NCI-H2171 treated with DMSO at 0.1 percent for 48 hours (cell line): ENCODE results near the gene CCS.
"Not testable (repeated sequence)": the region's sequence is repeated elsewhere in the genome, so short reads cannot be mapped to it uniquely, and the experiment has no call there.

Source experiments
- DNase-seq: peaks from one replicate; lab custom pipeline; 2025; lab: John Stamatoyannopoulos, UW

CCS gene

DNA sequence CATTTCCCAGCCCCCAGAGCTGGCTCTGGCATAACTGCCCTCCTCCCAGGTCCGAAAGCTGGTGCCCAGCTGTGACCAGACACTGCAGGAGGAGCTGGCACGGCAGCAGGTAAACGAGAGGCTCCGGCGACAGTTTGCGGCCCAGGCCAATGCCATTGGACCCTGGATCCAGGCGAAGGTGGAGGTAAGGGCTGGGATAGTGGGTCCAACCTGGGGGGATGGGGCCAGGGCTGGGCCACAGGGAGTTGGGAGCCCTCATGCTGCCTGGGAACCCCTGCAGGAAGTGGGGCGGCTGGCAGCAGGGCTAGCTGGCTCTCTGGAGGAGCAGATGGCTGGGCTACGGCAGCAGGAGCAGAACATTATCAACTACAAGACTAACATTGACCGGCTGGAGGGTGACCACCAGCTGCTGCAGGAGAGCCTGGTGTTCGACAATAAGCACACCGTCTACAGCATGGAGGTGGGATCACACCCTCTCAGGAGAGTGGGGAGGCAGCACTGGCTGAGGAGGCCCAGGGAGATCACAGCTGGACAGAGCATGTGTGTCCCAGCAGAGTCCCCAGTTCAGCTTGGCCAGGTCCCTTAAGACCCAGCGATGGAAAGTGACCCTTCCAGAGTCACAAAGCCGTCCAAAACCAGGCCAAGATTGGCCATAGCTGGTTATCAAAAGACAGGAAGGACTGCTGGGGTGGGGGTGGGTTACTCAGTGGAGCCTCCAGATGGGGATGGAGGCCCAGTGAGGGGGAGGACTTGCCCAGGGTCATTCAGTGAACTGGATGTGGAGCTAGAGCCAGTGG, 31.6 kb upstream of the CCS start:
- DNase-seq, result no peak

DNA sequence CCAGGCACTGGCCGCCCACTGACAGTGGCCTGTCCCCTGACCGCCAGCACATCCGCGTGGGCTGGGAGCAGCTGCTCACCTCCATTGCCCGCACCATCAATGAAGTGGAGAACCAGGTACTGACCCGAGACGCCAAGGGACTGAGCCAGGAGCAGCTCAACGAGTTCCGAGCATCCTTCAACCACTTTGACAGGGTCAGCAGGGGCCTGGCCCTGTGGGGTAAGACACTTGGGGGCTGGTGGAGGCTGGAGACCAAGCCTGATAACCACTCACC, 31.1 kb upstream of the CCS start:
- no peak for DNase-seq

DNA sequence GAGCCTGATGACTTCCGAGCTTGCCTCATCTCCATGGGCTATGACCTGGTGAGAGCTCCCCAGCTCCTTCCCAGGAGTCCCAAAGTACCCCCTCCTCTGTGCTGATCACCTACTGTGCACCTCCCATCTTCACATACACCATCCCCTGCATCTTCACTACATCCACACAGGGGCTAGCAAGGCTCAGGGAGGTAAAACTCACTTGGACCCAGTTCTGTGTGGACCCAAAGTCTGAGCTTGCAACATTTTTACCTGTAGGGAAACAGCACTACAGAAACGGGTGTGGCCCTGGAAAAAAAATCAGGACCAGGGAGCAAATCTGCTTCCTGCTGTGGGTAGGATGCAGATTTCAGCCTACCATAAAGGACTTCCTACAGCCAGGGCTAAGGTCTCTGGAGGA, 30.7 kb upstream of the CCS start:
- DNase-seq, result no peak

DNA sequence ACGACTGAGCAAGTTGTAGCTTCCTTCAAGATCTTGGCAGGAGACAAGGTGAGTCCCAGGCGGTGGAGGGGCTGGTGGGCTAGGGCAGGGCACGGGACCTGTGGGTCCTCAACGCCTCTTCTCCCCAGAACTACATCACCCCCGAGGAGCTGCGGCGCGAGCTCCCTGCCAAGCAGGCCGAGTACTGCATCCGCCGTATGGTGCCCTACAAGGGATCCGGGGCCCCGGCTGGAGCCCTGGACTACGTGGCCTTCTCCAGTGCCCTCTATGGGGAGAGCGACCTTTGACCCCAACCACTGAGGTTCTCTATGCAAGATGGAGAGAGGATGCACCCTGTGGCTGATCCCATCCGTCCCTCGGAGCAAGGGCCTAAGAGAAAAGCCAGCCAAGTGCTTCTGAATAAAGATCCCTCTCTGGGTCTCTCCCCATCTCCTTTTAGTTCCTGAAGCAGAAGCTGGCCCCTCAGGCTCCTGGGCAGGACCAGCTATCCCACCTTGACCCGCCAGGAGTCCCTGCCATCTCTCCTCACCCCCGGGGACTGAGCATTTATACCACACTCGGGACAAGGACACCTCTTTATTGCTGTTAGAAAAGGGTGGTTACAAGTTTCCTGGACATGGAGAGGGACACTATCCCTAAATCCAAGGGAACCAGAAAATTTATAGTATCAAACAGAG, 29.9 kb upstream of the CCS start:
- no peak for DNase-seq

DNA sequence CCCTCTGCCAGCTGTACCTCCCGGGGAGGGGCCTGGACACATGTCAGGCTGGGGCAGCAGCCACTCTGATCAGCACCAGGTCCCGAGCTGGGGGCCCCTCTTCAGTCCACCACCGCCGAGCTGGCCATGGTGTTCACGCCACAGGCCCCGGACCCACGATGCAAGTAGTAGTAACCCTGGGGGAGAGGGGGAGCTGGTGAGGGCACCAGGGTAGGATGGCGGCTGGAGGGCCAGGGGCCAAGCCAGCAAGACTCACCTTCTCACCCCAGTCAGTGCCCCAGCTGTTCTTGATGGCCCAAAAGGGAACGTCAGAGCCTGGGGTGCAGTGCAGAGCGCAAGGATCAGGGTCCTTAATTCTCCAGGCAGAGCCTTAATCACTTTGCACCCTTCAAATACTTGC, 29.2 kb upstream of the CCS start:
- DNase-seq, result no peak

DNA sequence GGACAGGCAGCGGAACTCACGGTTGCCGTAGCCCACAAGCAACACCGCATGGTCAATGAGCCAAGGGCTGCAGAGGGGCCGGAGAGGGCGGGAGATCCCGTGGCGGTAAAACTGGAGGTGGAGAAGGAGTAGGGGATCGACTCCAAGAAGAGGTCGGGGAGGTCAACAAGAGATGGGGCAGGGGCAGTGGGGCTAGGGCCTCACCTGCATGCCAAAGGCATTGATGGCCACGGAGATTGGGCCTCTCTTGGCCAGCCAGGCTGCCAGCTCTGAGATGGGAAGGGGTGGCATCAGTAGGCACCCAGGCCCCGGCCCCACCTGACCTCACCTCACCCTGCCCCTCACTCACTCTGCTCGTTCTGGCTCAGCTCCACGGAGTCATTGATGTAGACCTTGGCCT, 28.4 kb upstream of the CCS start:
- no peak for DNase-seq

DNA sequence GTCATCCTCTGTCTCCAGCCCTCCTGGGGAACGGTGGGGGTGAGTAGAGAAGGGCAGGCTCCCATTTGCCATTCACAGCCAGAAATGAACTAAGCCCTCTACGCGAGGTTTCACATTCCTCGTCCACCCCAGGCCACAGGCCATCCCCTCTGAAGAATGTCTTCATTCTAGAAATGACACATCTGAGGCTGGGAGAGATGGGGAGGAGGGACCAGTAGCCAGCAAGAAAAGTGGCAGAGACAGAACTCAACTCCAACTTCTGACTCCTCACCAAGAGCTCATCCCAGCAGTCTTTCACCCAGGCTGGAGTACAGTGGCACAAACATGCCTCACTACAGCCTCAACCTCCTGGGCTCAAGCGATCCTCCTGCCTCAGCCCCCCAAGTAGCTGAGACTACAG, 28.0 kb upstream of the CCS start:
- no peak for DNase-seq

DNA sequence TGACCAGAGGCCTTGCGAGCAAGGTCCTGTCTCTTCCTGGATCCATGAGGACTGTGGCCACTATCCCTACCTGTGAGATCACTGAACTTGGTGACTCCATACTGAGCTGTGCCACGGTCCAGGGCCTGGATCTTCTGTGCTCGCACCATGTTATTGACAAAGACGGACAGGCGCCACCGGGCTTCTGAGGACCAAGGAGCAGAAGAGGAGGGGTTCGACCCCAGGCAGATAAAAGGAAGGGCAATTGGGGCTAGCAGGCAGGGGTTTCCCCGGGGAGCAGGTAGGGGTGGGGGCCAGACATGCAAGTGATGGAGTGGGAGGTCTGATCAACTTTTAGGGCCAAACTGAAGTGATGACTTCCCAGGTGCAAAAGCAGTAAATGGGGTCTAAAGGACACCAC, 26.8 kb upstream of the CCS start:
- DNase-seq, result no peak

DNA sequence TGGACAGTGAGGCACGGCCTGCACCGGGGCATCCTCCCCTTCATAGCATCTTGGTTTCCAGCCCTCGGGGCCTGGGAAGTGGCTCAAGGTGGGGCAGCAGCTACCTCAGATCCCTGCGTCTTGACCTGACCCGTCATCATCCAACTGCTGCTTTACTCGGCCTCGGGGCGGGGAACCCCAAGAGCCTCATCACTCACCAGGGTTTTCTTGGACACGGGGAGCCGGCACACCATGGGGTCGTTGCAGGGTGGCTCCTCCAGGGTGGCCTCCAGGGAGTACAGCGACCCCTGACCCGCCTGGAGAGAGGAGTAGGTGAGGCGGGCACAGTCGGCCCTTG, 25.2 kb upstream of the CCS start:
- no peak for DNase-seq

DNA sequence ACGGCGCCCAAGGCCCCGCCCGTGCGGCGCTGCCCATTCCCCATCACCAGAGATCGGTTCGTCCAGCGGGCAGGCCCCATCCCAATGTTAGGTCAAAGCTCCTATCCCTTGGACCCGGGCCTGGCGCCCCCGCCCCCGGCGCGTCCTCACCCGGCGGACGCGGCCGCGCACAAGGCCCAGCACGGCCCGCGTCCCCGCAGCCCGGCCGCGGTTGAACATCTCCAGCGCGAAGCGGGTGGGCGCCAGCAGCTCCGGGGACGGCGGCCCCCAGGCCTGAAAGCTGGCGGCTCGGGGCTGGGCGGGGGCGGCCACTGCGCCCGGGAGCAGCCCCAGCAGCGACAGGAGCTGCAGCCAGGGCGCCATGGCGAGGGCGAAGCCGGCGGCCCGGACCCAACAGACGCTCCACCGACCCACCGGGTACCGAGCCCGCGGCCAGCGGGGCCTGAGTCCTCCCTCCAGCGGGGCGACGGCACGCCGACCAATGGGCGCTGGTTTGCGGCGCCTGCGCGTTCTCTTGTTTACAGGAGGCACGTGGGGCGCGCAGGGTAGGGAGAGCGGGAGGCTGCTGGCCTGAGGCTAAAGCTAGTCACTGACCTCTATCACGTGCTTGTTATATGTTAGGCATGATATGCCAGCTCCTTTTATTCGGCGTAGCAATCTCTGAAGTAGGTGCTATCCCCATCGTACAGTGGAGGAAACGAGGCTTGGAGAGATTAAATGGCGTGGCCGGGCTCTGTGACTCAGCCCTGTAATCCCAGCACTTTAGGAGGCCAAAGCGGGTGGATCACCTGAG, 24.7 kb upstream of the CCS start, which contains the start of gene CTSF:
Gene CTSF, minus strand, starts transcription at position 483 of the 793 bp plus-strand sequence. Its CDS starts 120 bp downstream, at position 363.
- peak; percentile 72 for DNase-seq

DNA sequence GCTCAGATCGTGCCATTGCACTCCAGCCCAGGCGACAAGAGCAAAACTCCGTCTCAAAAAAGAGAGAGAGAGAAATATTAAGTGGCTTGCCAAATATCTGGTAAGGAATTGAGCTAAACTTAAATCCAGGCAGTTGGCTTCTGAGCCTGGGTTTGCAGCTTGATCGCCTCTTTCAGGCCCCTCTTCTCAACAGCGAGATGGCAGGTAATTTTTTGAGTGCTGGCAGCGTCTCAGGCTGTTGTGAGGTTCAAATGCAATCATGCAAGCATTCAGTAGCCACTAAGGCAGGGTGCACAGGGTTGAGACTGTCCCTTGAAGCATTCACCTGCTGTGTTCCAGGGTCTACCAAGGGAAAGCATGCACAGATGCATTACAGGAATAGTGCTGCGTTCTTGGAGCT, 23.9 kb upstream of the CCS start:
- DNase-seq, result no peak

DNA sequence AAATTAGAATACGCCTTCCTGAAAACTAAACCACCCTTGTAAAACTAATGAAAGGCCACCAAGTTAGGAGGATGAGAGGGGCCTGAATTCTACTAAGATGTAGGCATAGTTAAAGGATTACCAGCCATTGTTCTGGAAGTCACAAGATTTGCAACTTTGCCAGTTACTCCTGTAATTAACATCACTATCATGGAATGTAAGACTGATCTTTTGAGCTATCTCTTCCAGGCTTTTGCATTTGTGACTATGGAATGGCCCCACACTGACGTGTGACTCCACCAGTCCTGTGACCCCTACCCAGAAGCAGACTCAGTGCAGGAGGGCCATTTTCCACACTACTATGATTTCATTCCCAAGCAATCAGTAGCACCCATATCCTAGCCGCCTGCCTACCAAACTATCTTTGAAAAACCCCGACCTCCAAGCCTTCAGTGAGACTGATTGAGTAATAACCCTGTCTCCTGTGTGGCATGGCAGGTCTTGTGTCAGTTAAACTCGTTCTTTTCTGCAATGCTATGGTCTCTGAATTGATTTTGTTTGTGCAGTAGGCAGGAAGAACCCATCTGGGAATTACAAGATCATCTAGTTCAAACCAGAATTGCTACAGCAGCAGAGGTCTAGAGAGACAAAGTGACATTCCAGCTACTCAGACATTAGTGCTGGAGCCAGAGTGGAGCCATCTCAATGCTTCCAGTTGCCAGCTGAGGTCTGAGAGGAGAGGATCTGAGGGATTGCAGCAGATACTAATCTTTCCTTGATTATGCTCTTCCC, 22.7 kb upstream of the CCS start:
- no peak for DNase-seq

DNA sequence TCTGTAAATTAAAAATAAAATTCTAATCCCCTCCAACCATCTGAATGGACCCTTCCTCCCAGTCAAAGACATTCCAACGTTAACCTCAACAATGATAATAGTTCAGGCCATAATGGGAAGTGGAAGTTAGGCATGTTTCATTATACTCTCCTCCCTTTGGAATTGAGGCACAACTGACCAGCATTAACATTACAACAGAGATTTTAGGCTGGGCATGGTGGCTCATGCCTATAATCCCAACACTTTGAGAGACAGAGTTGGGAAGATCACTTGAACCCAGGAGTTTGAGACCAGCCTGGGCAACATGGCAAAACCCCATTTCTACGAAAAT, 22.2 kb upstream of the CCS start:
- DNase-seq, result no peak

DNA sequence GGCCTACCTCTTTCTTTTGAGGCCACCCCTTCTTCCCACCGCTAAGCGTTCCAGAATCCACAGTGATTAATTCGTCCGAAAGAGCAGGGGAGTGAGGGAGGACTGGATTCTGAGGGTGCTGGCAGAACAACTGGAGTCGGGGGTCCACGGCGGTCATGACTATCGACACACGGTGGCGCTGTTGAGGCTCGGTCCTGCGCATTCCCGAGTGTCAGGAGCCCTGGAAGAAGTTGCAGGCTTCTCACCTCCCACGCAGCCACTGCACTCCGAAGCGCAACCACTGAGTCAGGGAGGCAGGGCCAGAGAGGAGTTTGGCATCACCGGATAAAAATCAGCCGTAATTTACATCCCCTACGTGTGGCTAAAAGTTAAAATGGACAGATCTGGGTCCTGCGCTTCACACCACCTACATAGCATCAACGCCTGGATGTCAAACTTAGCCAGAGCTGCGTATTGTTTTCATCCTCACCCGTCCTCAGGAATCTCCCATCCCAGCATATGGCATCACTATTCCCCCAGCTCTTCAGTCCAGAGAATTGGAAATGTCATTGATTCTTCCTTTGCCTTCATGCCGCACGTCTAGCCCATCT, 13.9 kb upstream of the CCS start:
- no peak for DNase-seq

DNA sequence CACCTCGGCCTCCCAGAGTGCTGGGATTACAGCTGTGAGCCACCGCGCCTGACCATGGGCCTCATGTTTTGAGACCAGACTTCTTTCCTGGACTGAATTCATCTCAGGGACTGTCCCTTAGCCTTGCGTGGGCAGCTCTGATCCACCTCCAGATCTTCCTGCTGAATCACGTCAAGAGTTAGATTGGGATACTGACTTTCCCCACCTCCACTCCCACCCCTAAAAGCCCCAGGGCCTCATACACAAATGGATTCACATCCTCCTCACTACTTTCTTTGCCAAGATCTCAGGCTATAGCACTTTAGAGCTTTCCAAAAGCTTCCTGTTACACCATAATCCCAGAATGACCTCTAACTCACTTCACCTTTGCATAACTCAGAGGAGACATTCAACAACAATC, 12.2 kb upstream of the CCS start:
- DNase-seq, result no peak

DNA sequence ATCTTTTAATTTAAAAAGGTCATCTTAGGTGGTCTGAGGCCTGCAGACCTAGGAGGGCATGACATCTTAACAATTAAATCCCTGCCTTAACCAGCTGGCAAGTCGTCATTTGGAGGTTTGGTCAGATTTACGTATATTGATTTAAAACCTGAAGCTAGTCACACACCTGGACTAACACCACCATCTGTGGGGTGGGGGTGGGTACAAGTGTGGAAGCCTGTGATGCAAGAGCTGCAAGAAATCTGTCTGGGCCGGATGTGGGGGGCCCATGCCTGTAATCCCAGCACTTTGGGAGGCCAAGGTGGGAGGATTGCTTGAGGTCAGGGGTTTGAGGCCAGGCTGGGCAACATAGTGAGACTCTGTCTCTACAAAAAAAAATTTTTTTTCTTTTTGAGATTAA, 11.7 kb upstream of the CCS start:
- no peak for DNase-seq

DNA sequence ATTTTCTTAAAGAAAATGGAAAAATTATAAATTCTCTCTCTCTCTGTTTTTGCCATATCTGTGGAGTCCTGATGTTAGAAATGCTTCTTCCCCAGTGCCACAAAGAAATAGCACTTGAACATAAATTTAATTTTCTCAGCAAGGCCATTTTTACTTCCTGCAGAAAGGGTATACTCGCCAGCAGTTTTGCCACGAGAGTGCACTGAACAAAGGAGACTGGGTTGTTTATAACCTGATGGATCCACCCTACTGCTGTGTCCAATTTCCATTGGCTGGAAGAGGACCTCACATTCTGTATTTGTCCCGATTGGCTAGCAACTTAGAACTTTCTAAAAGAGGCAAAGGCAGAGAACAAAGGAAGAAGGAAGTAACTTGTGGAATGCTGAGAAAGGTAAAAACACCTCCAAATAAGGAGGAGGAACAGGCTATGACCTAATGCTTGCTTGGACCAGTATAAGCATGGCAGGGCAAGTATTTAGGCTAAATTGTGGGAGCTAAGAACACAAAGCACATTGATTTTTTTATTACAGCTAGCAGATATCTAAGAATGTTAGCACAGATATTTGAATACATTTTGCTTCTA, 10.3 kb upstream of the CCS start:
- DNase-seq, result not testable (repeated sequence)

DNA sequence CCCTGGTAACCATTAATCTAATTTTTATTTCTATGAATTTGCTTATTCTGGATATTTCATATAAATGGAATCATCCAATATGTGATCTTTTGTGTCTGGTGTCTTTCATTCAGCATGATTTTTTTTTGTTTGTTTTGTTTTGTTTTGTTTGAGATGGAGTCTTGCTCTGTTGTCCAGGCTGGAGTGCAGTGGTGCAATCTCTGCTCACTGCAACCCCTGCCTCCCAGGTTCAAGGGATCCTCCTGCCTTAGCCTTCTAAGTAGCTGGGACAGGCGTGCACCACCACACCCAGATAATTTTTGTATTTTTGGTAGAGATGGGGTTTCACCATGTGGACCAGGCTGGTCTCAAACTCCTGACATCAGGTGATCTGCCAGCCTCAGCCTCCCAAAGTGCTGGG, 7.5 kb upstream of the CCS start:
- DNase-seq, result not testable (repeated sequence)

DNA sequence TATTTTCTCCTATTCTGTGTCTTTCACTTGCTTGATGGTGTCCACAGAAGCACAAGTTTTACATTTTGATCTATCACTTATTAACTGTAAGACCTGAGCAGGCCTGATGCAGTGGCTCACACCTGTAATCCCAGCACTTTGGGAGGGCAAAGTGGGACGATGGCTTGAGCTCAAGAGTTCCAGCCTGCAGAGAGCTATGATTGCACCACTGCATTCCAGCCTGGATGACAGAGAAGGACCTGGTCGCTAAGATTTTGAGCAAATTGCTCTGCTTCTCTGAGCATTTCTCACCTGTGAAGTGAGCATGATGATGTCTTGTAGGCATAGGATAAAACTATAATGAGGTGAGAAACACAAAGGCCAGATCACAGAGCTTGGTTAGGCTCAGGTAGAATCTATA, 6.8 kb upstream of the CCS start:
- no peak for DNase-seq

DNA sequence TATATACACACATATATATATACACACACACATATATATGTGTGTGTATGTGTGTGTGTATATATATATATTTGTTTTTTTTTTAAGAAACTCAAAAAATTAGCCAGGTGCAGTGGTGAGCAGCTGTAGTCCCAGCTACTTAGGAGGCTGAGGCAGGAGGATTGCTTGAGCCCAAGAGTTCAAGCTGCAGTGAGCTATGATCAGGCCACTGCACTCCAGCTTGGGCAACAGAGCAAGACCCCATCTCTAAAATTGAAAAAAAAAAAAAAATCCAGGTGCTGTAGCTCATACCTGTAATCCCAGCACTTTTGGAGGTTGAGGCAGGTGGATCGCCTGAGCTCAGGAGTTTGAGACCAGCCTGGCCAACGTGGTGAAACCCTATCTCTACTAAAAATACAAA, 3.7 kb upstream of the CCS start:
- not testable (repeated sequence) for DNase-seq

DNA sequence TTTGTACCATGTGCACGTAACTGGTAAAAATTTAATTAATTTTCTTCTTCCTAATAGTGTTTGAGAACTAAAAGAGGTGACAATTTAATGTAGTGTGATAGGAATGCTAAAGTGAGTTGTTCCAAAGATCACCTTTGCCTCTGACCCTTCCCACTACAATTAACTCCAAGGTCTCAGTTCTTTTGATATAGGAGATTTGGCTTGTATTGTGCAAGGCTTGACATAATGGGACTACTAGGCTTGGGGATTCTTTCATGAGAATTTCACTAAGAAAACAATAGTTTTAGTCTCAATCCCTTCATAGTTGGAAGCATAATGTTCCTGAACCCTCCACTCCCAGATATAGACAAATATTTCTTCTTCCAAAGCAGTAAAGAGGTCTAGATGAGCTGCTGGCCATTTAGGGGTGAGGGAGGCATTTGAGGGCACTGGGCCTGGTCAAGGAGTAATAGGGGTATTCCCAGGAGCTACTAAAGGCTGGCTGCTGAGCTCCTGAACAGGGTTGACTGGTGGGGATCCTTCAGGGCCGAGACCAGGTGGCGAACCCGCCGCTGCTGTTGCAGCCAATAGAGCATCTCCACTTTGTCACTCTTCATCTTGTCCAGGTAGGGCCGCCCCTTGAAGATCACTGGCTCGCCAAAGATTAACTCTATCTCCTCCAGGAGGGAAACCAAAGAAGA, 2.8 kb upstream of the CCS start:
- DNase-seq, result no peak
